IMR-90 (cell line): ENCODE results near the gene DYNLT5. TPM values are rescaled to one million over a fixed set of nuclear protein-coding genes. Genes with fewer than 3 reads are reported as not detected.

Source experiments
- ATAC-seq: fragments of 200-7000 bp; cut with Tn5 transposase; 2 replicates; pipeline ENCODE4 v1.9.1; 2020; ENCODE audit warnings: low read depth, mild to moderate bottlenecking, moderate library complexity
- BruUV-seq: library from RNA; stranded (reverse); fragments of 400-500 nt; replicated peaks from 2 replicates; lab custom pipeline; 2021; lab: Mats Ljungman, UMichigan
- CTCF ChIA-PET: fragments of 300-600 bp; formaldehyde crosslinking; extraction: SDS; loops from one replicate; lab custom pipeline; 2021; ENCODE audit warnings: antibody characterized with exemption; lab: Yijun Ruan, JAX
- POLR2A ChIA-PET: fragments of 300-600 bp; sonication (Branson Sonifier 250); formaldehyde crosslinking; loops from one replicate; lab custom pipeline; 2022; ENCODE audit warnings: antibody characterized with exemption; ENCODE audit not compliant: unreplicated experiment; lab: Charles Lee
- DNase-seq: peaks from one replicate; pipeline ENCODE4 v3.0.0; 2013
- H2AFZ ChIP-seq: replicated peaks from 2 replicates; pipeline ENCODE3; 2013; ENCODE audit warnings: low read length, mild to moderate bottlenecking; ENCODE audit not compliant: poor library complexity
- H2AK5ac ChIP-seq: 2 replicates; pipeline ENCODE4 v1.6.1; 2013; ENCODE audit warnings: low read depth, low read length, inconsistent platforms
- H2AK9ac ChIP-seq: replicated peaks from 2 replicates; pipeline ENCODE3; 2013; ENCODE audit warnings: mild to moderate bottlenecking, low read depth, low read length, moderate library complexity; ENCODE audit not compliant: poor library complexity
- H2BK120ac ChIP-seq: 2 replicates; pipeline ENCODE4 v1.6.1; 2013; ENCODE audit warnings: low read depth, low read length, inconsistent platforms
- H2BK15ac ChIP-seq: 3 replicates; pipeline ENCODE4 v1.6.1; 2013; ENCODE audit warnings: low read depth, low read length, inconsistent platforms
- H2BK20ac ChIP-seq: 2 replicates; pipeline ENCODE4 v1.6.1; 2013; ENCODE audit warnings: low read depth, mild to moderate bottlenecking, inconsistent platforms, low read length, moderate library complexity
- H2BK5ac ChIP-seq: 2 replicates; pipeline ENCODE4 v1.6.1; 2013; ENCODE audit warnings: mild to moderate bottlenecking, low read depth, low read length, inconsistent platforms; ENCODE audit not compliant: poor library complexity, severe bottlenecking
- H3K14ac ChIP-seq: replicated peaks from 2 replicates; pipeline ENCODE4 v1.6.1; 2013; ENCODE audit warnings: low read depth, low read length, inconsistent platforms
- H3K18ac ChIP-seq: 2 replicates; pipeline ENCODE4 v1.6.1; 2013; ENCODE audit warnings: low read depth, low read length, control low read depth
- H3K23ac ChIP-seq: 2 replicates; pipeline ENCODE4 v1.6.1; 2013; ENCODE audit warnings: low read depth, low read length, inconsistent platforms
- H3K27ac ChIP-seq: 2 replicates; pipeline ENCODE4 v1.5.1; 2013; ENCODE audit warnings: mild to moderate bottlenecking, control low read depth, low read length; ENCODE audit not compliant: insufficient read depth
- H3K27me3 ChIP-seq: 2 replicates; pipeline ENCODE4 v1.6.1; 2013; ENCODE audit warnings: low read length; ENCODE audit not compliant: control insufficient read depth, insufficient read depth
- H3K36me3 ChIP-seq: 2 replicates; pipeline ENCODE4 v1.6.1; 2013; ENCODE audit warnings: low read length, mixed read lengths; ENCODE audit not compliant: control insufficient read depth, insufficient read depth
- H3K4ac ChIP-seq: 2 replicates; pipeline ENCODE4 v1.6.1; 2013; ENCODE audit warnings: low read depth, low read length, inconsistent platforms
- H3K4me1 ChIP-seq: 2 replicates; pipeline ENCODE4 v1.6.1; 2013; ENCODE audit warnings: low read length, mixed read lengths; ENCODE audit not compliant: control insufficient read depth, insufficient read depth
- H3K4me2 ChIP-seq: 2 replicates; pipeline ENCODE4 v1.6.1; 2013; ENCODE audit warnings: low read depth, mild to moderate bottlenecking, control low read depth, low read length, moderate library complexity
- H3K4me3 ChIP-seq: 2 replicates; pipeline ENCODE4 v1.5.1; 2013; ENCODE audit warnings: low read depth, mild to moderate bottlenecking, control low read depth, low read length, moderate library complexity; ENCODE audit not compliant: insufficient read depth
- H3K56ac ChIP-seq: 2 replicates; pipeline ENCODE4 v1.6.1; 2013; ENCODE audit warnings: low read length, inconsistent platforms; ENCODE audit not compliant: insufficient read depth; ENCODE audit errors: extremely low read depth
- H3K79me1 ChIP-seq, 2 experiments: 2 replicates each; pipeline ENCODE4 v1.6.1; 2013; ENCODE audit warnings: low read length in 2 of 2, inconsistent platforms in 1 of 2, low read depth in 1 of 2
- H3K9ac ChIP-seq: 2 replicates; pipeline ENCODE4 v1.6.1; 2013; ENCODE audit warnings: low read depth, low read length, control low read depth
- H3K9me1 ChIP-seq: 2 replicates; pipeline ENCODE4 v1.6.1; 2013; ENCODE audit warnings: low read length, inconsistent platforms; ENCODE audit not compliant: insufficient read depth
- H3K9me3 ChIP-seq: 2 replicates; pipeline ENCODE4 v1.6.1; 2013; ENCODE audit warnings: low read length; ENCODE audit not compliant: control insufficient read depth, insufficient read depth
- H4K20me1 ChIP-seq: 2 replicates; pipeline ENCODE4 v1.6.1; 2013; ENCODE audit warnings: low read length, inconsistent platforms; ENCODE audit not compliant: insufficient read depth
- H4K5ac ChIP-seq: 2 replicates; pipeline ENCODE4 v1.6.1; 2013; ENCODE audit warnings: mild to moderate bottlenecking, low read depth, low read length, control low read depth
- H4K8ac ChIP-seq, 2 experiments: 2 replicates each; pipeline ENCODE4 v1.6.1; 2013; ENCODE audit warnings: low read depth in 2 of 2, low read length in 2 of 2, control low read depth in 1 of 2, inconsistent platforms in 1 of 2
- H4K91ac ChIP-seq: 2 replicates; pipeline ENCODE4 v1.6.1; 2013; ENCODE audit warnings: low read depth, low read length, inconsistent platforms; ENCODE audit not compliant: insufficient read depth
- BHLHE40 ChIP-seq: fragments of 150-350 bp; IDR thresholded peaks from 2 replicates; pipeline ENCODE4 v1.6.1; 2016; ENCODE audit warnings: mild to moderate bottlenecking, low read depth, low read length
- CHD1 ChIP-seq: IDR thresholded peaks from 2 replicates; pipeline ENCODE4 v1.6.1; 2012; ENCODE audit warnings: low read depth, low read length, improper control_type of control experiment
- ELK1 ChIP-seq: fragments of 150-350 bp; IDR thresholded peaks from 2 replicates; pipeline ENCODE4 v1.6.1; 2016; ENCODE audit warnings: low read depth, mild to moderate bottlenecking, low read length, moderate library complexity, borderline replicate concordance
- MAZ ChIP-seq: IDR thresholded peaks from 2 replicates; pipeline ENCODE4 v1.6.1; 2012; ENCODE audit warnings: low read depth, mild to moderate bottlenecking, low read length, improper control_type of control experiment, moderate library complexity, borderline replicate concordance
- NFE2L2 ChIP-seq: fragments of 150-350 bp; IDR thresholded peaks from 2 replicates; pipeline ENCODE4 v1.6.1; 2016; ENCODE audit warnings: low read depth, mild to moderate bottlenecking, low read length
- POLR2A ChIP-seq: IDR thresholded peaks from 2 replicates; pipeline ENCODE4 v1.6.1; 2012; ENCODE audit warnings: mild to moderate bottlenecking, low read depth, low read length
- RAD21 ChIP-seq: IDR thresholded peaks from 2 replicates; pipeline ENCODE4 v1.6.1; 2012; ENCODE audit warnings: low read length, improper control_type of control experiment
- RCOR1 ChIP-seq: IDR thresholded peaks from 2 replicates; pipeline ENCODE4 v1.6.1; 2012; ENCODE audit warnings: mild to moderate bottlenecking, low read length, improper control_type of control experiment; ENCODE audit not compliant: insufficient replicate concordance
- RFX5 ChIP-seq: IDR thresholded peaks from 2 replicates; pipeline ENCODE4 v1.8.0; 2012; ENCODE audit warnings: low read depth, mild to moderate bottlenecking, low read length, moderate library complexity
- SMC3 ChIP-seq: fragments of 150-350 bp; IDR thresholded peaks from 2 replicates; pipeline ENCODE4 v1.6.1; 2016; ENCODE audit warnings: low read depth, mild to moderate bottlenecking, antibody characterized with exemption, low read length, moderate library complexity
- USF2 ChIP-seq: fragments of 150-350 bp; IDR thresholded peaks from 2 replicates; pipeline ENCODE4 v1.6.1; 2017; ENCODE audit warnings: mild to moderate bottlenecking, antibody characterized with exemption, low read length, low read depth
- WGBS, 2 experiments: methylation state at CpG; one replicate each; pipeline versions ENCODE4 v1.1.5 to v1.1.7; 2013; ENCODE audit warnings: missing lambda C conversion rate in 2 of 2; ENCODE audit not compliant: insufficient read length in 1 of 2; ENCODE audit errors: extremely low coverage in 2 of 2; 5-methylcytosine and 5-hydroxymethylcytosine counted together
- dilution Hi-C: fragments of 300-500 bp; cut with HindIII; formaldehyde crosslinking; loops from one replicate; pipeline ENCODE4 v1.14.3; 2018; ENCODE audit warnings: low sequenced_read_pairs; ENCODE audit not compliant: unreplicated experiment
- in situ Hi-C: fragments of 300-500 bp; cut with MboI; formaldehyde crosslinking; loops from 3 replicates; pipeline ENCODE4 v1.14.3; 2019; ENCODE audit warnings: low sequenced_read_pairs, inconsistent platforms, mixed read lengths
- intact Hi-C: fragments of 100-400 bp; cut with micrococcal nuclease; formaldehyde crosslinking; loops from 2 replicates; pipeline ENCODE4 v1.10.0; 2022
- polyA plus RNA-seq, 3 experiments: library from polyadenylated mRNA; depleted of rRNA; stranded (reverse); fragments of >200 nt; gene quantifications; 2 replicates each; pipeline ENCODE4 v1.2.3, GENCODE V29; 2012; ENCODE audit warnings: low replicate concordance in 1 of 3
- total RNA-seq: library from RNA; depleted of rRNA; stranded (reverse); fragments of >200 nt; gene quantifications from 2 replicates; pipeline ENCODE4 v1.2.3, GENCODE V29; 2012

Gene DYNLT5
- total and polyA plus RNA-seq, 2 of the 4 experiments (the other 2 are of a cell fraction), result 0.12 to 0.18 TPM

GRCh38 chr1:66760506-66760905 is 8.2 kb downstream of the DYNLT5 start:
- H3K9ac ChIP-seq, result no peak overlapping the region
- no peak overlapping the region for H3K18ac ChIP-seq
- WGBS, 2 experiments, result no CpG with 5 or more reads among the region's 1 CpG
- no peak overlapping the region for H2AFZ ChIP-seq
- no peak overlapping the region for H3K4me2 ChIP-seq
- H3K4me1 ChIP-seq, result no peaks in the 10 kb centered on the region
- no peaks in the 10 kb centered on the region for H4K20me1 ChIP-seq
- in situ Hi-C loops (loop anchor here (5.0 to 25.0 kb wide), 2 partner anchors 387 to 727 kb away; no protein-coding TSS in a partner anchor), dilution Hi-C loops (no loop called here), intact Hi-C loops (no loop called here)
- TF ChIP-seq RCOR1 (no peak), NFE2L2 (no peak), BHLHE40 (no peak), CHD1 (no peak), SMC3 (no peak), USF2 (no peak), RAD21 (no peak), MAZ (no peak), RFX5 (no peak), ELK1 (no peak), POLR2A (no peak)
- BruUV-seq, result no TSS peak
- H2BK20ac ChIP-seq, result no peak overlapping the region
- H4K91ac ChIP-seq, result no peak overlapping the region
- H4K8ac ChIP-seq, result no peak overlapping the region
- no peak overlapping the region for H2AK5ac ChIP-seq
- H3K23ac ChIP-seq, result no peak overlapping the region
- no peaks in the 10 kb centered on the region for H3K27me3 ChIP-seq
- ChIA-PET CTCF (no interaction called here), POLR2A (no interaction called here)
- no peak overlapping the region for H3K4ac ChIP-seq
- no peak overlapping the region for H3K27ac ChIP-seq
- no peaks in the 10 kb centered on the region for H3K36me3 ChIP-seq
- no peak overlapping the region for H2BK15ac ChIP-seq
- H3K9me3 ChIP-seq, result no peaks in the 10 kb centered on the region
- no peak overlapping the region for H3K4me3 ChIP-seq
- H3K14ac ChIP-seq, result no peak overlapping the region
- ATAC-seq, result no peak
- DNase-seq, result no peak
- no peaks in the 10 kb centered on the region for H3K9me1 ChIP-seq
- H2BK5ac ChIP-seq, result no peak overlapping the region
- H2BK120ac ChIP-seq, result no peak overlapping the region
- H3K79me1 ChIP-seq, result no peaks in the 10 kb centered on the region
- no peak overlapping the region for H4K5ac ChIP-seq
- H2AK9ac ChIP-seq, result no peak overlapping the region
- no peak overlapping the region for H3K56ac ChIP-seq
